Dedifferentiated amniotic fluid mesenchymal stem cell (primary cell): ENCODE results near the gene COX19.
"Not testable (repeated sequence)": the region's sequence is repeated elsewhere in the genome, so short reads cannot be mapped to it uniquely, and the experiment has no call there.

ENCODE experiments used
- DNase-seq: peaks from one replicate; pipeline ENCODE4 v3.0.0-alpha.2; 2016; ENCODE audit errors: extremely low spot score

The COX19 gene

GRCh38 chr7:960972-961371 lies 14.4 kb downstream of the COX19 start:
- DNase-seq = not testable (repeated sequence)

GRCh38 chr7:960269-960871 lies 15.0 kb downstream of the COX19 start:
- no peak for DNase-seq

- DNase-seq = not testable (repeated sequence)
These were observed 15.6 kb downstream of the COX19 start for GRCh38 chr7:959740-960139.

GRCh38 chr7:959271-959670 lies 16.1 kb downstream of the COX19 start:
- no peak for DNase-seq

GRCh38 chr7:958221-959200 lies 16.8 kb downstream of the COX19 start:
- no peak for DNase-seq

- DNase-seq = no peak
These were observed 17.7 kb downstream of the COX19 start for GRCh38 chr7:957418-958220.

GRCh38 chr7:956031-956430 lies 19.3 kb downstream of the COX19 start:
- no peak for DNase-seq

GRCh38 chr7:954330-955238 lies 20.8 kb downstream of the COX19 start, which contains the start of gene ADAP1:
ADAP1 (minus strand) TSS chr7:954680; CDS start chr7:954477, 203 bp downstream.
- no peak for DNase-seq

- peak; percentile 18 for DNase-seq
These were observed 21.6 kb downstream of the COX19 start for GRCh38 chr7:953547-954327.

GRCh38 chr7:952548-953441 lies 22.6 kb downstream of the COX19 start:
- no peak for DNase-seq

GRCh38 chr7:951881-952547 lies 23.3 kb downstream of the COX19 start:
- DNase-seq = no peak

- DNase-seq = no peak
These were observed 26.1 kb downstream of the COX19 start for GRCh38 chr7:949021-949934.

GRCh38 chr7:947391-948210 lies 27.7 kb downstream of the COX19 start:
- DNase-seq = no peak

GRCh38 chr7:946256-946996 lies 28.9 kb downstream of the COX19 start:
- no peak for DNase-seq

- no peak for DNase-seq
These were observed 29.6 kb downstream of the COX19 start for GRCh38 chr7:945556-946255.
